ENCODE measurements around the gene NADSYN1.

The NADSYN1 gene

DNA sequence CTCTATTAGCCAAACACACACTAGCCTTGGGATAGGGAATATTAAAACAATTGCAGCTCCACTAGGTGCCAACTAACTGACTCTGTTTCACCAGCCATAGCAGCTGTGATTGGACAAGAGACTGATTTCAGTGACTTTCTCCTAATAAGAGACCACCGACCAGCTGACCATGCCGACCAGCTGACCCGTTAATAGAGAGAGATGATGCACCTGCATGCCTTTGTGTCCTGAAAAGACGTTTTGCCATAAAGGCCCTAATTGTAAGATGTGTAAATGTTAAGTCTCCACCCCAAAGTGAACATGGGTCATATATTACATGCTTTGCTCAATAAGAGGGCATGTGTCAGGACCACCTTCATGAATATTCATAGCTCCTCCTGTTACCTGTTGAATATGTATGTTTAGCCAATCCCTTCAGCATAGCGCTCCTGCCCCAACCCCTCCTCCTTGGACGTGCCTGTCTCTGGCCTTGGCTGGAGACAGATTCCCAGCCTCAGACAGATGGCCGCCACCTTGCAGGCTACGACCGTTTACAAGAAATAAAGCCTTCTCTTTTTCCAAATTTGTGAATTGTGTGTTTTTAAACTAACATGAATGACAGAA, 1.3 kb upstream of the NADSYN1 start:
- DNase-seq (ENCODE audit: low spot score) = no peak

DNA sequence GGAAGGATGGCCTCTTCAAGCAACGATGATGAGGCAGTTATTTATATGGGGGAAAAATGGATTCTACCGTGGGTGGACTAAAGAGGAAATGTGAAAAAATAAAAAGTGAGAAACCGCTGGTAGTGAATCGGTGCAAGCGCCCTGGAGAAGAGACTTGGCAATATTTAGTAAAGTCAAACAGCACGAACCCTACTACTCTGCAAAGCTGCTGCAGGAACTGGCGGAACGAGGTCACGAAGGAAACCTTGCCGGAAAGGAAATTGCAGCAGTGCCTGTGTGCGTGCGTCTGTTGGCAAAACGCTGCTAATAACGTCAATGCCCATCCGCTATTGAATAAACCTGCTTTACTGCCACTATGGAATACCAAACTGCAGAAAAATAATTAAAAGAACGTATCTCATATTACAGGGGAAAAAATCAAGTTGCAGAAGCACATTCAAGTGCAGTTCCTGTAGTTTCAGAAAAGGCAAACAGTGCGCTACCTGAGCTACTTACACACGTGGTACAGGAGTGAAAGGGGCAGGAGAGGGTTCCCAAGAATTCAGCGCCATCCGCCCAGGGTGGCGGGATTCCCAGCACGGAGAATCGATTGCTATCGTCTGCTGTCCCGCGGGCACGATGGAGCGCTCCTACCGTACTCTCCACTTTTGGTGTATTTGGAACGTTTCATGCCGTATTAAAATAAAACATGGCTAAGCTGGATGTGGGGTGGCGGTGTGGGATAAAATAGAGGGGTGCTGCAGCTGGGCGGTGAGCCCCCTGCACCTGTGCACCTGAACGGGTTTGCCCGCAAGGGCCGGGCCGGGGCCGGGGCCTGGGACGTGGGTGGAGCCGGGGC, 585 bp upstream of the NADSYN1 start:
- DNase-seq (ENCODE audit: low spot score) = no peak

GRCh38 chr11:71453918-71454304, 908 bp downstream of the NADSYN1 start:
- DNase-seq (ENCODE audit: low spot score) = no peak

GRCh38 chr11:71454470-71455113, 1.6 kb downstream of the NADSYN1 start:
- no peak for DNase-seq (ENCODE audit: low spot score)

- DNase-seq (ENCODE audit: low spot score) = no peak
These were observed 3.3 kb downstream of the NADSYN1 start for GRCh38 chr11:71456294-71456693.

GRCh38 chr11:71456831-71457230, 3.8 kb downstream of the NADSYN1 start:
- DNase-seq (ENCODE audit: low spot score) = no peak

GRCh38 chr11:71458146-71459070, 5.4 kb downstream of the NADSYN1 start:
- no peak for DNase-seq (ENCODE audit: low spot score)

DNA sequence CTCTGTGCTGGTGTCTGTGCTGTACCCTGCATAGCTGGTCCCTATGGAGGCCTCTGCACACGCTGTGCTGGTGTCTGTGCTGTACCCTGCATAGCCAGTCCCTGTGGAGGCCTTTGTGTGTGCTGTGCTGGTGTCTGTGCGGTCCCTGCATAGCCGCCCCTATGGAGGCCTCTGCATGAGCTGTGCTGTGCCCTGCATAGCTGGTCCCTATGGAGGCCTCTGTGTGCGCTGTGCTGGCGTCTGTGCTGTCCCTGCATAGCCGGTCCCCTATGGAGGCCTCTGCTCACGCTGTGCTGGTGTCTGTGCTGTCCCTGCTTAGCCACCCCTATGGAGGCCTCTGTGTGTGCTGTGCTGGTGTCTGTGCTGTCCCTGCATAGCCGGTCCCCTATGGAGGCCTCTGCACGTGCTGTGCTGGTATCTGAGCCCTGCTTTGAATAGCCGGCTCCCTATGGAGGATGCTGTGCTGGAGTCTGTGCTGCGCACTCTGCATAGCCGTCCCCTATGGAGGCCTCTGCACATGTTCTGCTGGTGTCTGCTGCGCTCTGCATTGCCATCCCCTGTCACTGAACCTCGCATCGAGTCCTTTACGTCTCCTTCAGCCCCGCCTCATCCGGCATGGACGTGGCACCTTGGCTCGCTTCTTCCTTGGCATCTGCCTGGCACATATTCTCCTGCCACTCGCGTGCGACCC, 6.2 kb downstream of the NADSYN1 start:
- no peak for DNase-seq (ENCODE audit: low spot score)

- no peak for DNase-seq (ENCODE audit: low spot score)
These were observed 6.8 kb downstream of the NADSYN1 start for GRCh38 chr11:71459767-71460320.

GRCh38 chr11:71461696-71462095, 8.7 kb downstream of the NADSYN1 start:
- DNase-seq (ENCODE audit: low spot score) = no peak

DNA sequence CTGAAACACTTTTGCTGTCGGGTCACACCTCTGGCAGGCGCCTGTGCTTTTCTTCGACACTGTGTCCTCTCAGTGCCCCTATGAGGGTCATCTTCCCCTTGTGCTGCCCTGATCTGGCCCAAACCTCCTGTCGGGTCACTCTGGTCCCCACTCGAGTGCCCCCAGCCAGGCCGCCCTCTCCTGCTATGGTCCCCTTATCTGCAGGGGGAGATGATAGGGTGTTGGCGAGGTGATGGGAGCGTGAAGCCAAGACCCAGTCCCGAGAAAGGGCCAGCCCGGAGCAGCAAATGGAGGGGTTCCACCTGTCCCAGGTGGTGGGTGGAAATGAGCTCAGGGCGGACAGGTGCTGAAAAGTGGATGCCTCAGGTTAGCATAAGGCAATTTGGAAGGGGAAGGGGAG, 9.7 kb downstream of the NADSYN1 start:
- no peak for DNase-seq (ENCODE audit: low spot score)

GRCh38 chr11:71463331-71464211, 10.6 kb downstream of the NADSYN1 start:
- DNase-seq (ENCODE audit: low spot score) = no peak

GRCh38 chr11:71465054-71465453, 12.1 kb downstream of the NADSYN1 start:
- no peak for DNase-seq (ENCODE audit: low spot score)

DNA sequence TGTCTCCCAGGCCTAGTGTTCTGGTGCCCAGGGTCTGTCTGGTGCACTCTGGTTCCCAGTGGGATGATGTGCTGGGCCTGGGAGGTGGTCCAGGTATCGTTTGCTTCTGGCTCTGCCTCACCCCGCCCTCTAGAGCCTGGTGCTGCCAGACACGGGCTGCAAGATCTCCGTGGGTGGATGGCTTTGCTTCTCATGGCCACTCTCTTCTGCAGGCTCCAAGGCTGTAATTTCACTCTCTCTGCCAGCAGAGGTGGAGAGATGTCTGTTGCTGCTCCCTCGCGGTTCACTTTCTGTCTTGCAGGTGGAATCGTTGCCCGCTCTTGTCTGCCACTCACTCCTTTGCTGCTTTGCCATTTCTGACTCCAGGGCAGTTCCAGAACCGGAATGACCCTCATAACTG, 13.4 kb downstream of the NADSYN1 start:
- no peak for DNase-seq (ENCODE audit: low spot score)

- no peak for DNase-seq (ENCODE audit: low spot score)
These were observed 14.2 kb downstream of the NADSYN1 start for GRCh38 chr11:71467164-71467563.

GRCh38 chr11:71470946-71471345, 17.9 kb downstream of the NADSYN1 start:
- DNase-seq (ENCODE audit: low spot score) = no peak

DNA sequence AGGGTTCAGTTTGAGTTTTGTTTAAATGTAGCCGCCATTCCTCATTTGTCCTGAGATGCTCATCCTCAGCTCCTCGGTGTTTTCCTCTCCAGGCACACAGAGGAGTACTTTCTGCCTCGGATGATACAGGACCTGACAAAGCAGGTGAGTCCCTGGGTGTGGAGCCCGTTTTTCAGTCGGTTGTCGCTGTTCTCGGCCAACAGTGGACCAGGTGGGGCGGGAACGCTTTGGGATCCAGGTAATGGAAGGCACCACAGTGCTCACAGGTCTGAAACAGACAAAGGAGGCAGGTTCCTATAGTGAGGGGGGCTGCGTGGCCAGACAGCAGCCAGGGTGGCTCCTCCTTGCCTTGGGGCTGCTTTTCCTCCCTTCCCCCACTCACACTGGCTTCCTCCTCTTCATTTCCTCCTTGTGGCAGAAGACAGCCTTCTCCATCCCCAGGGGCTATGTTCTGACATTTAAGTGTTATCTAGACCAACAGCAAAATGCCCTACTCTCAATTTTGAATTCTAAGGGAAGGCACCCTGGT, 19.4 kb downstream of the NADSYN1 start:
- DNase-seq (ENCODE audit: low spot score) = no peak

DNA sequence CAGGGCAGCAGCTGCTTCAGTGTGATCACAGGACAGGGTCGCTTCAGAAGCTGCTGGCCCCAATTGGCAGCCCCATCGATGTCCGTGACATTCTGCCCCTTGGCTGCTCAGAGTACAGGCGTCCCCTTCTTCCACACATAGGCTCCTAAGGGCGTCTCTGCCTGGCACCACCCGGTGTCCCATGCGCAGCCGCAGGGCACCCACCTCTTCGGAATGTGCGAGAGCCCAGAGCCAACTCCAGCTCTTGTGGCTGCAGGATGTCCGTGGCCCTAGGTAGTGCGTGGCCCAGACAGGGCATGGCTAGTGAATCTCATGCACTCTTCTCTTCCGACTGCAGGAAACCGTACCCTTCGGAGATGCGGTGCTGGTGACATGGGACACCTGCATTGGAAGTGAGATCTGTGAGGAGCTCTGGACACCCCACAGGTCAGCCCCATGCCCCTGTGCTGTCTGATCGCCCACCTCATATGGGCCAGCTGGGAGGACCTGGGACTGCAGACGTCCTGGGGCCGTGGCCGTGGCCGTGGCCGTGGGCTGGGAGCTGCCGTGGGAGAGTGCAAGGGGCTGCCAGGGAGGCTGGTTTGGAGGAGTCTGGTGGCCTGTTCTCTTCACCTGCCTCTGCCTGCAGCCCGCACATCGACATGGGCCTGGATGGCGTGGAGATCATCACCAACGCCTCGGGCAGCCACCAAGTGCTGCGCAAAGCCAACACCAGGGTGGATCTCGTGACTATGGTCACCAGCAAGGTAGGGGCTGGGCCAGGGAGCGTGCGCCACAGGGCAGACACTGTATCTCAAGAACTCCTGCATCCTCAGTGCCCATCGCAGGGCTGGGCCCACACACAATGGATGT, 20.2 kb downstream of the NADSYN1 start:
- DNase-seq (ENCODE audit: low spot score) = no peak

DNA sequence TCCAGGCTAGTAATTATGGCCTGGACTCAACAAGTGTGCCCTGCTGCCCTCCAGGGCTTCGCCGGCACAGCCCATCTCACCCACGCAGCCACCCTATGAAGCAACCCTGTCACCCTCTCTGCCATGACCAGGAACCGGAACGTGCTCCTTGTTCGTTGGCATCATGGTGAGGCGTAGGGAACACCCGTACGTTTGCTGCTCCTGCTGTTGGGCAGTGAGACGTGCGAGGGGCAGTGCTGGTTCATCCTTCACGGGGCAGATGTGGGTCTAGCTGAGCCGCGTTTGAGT, 20.7 kb downstream of the NADSYN1 start:
- no peak for DNase-seq (ENCODE audit: low spot score)

Measured in COLO829 (cell line).